SJCRH30 (cell line): ENCODE data around the gene DHX8. TPM values are rescaled to one million over a fixed set of nuclear protein-coding genes. Genes with fewer than 3 reads are reported as not detected.
A peak's percentile ranks its signal among the peaks of the same experiment; 100 is the strongest.
"Not testable (repeated sequence)": the region's sequence is repeated elsewhere in the genome, so short reads cannot be mapped to it uniquely, and the experiment has no call there.

Source experiments
- DNase-seq, 2 experiments: peaks; one replicate each; pipeline ENCODE4 v3.0.0-alpha.2; 2015 to 2020
- H3K27ac ChIP-seq: fragments of 250-450 bp; sonication (Bioruptor Pico); 2 replicates; pipeline ENCODE4 v1.5.1; 2020; ENCODE audit warnings: mild to moderate bottlenecking, moderate library complexity
- H3K27me3 ChIP-seq: fragments of 250-450 bp; sonication (Bioruptor Pico); 2 replicates; pipeline ENCODE4 v1.5.1; 2020; ENCODE audit warnings: mild to moderate bottlenecking, moderate library complexity
- H3K36me3 ChIP-seq: fragments of 250-450 bp; sonication (Bioruptor Pico); 2 replicates; pipeline ENCODE4 v1.5.1; 2020; ENCODE audit warnings: mild to moderate bottlenecking, moderate library complexity
- H3K4me1 ChIP-seq: fragments of 250-450 bp; sonication (Bioruptor Pico); 2 replicates; pipeline ENCODE4 v1.5.1; 2020; ENCODE audit warnings: mild to moderate bottlenecking, moderate library complexity
- H3K4me3 ChIP-seq: fragments of 250-450 bp; sonication (Bioruptor Pico); 2 replicates; pipeline ENCODE4 v1.5.1; 2020; ENCODE audit warnings: mild to moderate bottlenecking, moderate library complexity
- H3K9me3 ChIP-seq: fragments of 250-450 bp; sonication (Bioruptor Pico); replicated peaks from 2 replicates; pipeline ENCODE4 v1.5.1; 2020; ENCODE audit warnings: mild to moderate bottlenecking, moderate library complexity
- total RNA-seq: library from RNA; depleted of rRNA; stranded (reverse); fragments of >200 nt; shearing (Covaris generic); gene quantifications from 2 replicates; pipeline ENCODE4 v1.2.3, GENCODE V29; 2014

DHX8 gene
- total RNA-seq, 1 experiment from 2014 or later = 54.3 TPM

DNA sequence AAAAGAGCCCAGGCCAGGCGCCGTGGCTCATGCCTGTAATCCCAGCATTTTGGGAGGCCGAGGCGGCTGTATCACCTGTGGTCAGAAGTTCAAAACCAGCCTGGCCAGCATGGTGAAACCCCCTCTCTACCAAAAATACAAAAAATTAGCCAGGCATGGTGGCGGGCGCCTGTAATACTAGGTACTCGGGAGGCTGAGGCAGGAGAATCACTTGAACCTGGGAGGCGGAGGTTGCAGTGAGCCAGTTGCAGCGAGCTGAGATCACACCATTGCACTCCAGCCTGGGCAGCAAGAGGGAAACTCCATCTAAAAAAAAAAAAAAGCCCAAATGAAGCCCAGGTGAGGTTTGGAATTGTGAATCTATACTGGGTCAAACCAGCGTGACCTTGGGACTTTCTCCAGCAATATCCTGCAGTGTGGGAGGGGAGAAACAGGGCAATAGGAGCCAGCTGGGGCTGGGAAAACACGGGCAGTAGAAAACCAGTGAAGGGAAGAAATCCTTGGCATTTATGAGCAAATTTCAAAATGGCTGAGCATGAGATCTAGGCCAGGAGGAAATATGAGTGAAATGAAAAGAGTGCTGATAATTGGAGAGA lies 8.2 kb upstream of the DHX8 start:
- Histone ChIP-seq H3K4me3 (no peak overlapping the region), H3K27me3 (no peaks in the 10 kb centered on the region)

DNA sequence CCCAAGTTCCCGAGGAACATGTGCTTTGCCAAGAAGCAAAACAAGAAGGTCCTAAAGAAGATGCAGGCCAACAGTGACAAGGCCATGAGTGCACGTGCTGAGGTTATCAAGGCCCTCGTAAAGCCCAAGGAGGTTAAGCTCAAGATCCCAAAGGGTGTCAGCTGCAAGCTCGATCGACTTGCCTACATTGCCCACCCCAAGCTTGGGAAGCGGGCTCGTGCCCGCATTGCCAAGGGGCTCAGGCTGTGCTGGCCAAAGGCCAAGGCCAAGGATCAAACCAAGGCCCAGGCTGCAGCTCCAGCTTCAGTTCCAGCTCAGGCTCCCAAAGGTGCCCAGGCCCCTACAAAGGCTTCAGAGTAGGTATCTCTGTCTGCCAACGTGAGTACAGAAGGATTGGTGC lies 7.5 kb upstream of the DHX8 start:
- not testable (repeated sequence) for DNase-seq, H3K4me3 ChIP-seq

More for the DNA sequence above, 8.2 kb upstream of the DHX8 start:
- H3K4me1 ChIP-seq = no peaks in the 10 kb centered on the region
- no peaks in the 10 kb centered on the region for H3K9me3 ChIP-seq
- H3K36me3 ChIP-seq = no peaks in the 10 kb centered on the region
- H3K27ac ChIP-seq = no peak overlapping the region
- DNase-seq = no peak

DNA sequence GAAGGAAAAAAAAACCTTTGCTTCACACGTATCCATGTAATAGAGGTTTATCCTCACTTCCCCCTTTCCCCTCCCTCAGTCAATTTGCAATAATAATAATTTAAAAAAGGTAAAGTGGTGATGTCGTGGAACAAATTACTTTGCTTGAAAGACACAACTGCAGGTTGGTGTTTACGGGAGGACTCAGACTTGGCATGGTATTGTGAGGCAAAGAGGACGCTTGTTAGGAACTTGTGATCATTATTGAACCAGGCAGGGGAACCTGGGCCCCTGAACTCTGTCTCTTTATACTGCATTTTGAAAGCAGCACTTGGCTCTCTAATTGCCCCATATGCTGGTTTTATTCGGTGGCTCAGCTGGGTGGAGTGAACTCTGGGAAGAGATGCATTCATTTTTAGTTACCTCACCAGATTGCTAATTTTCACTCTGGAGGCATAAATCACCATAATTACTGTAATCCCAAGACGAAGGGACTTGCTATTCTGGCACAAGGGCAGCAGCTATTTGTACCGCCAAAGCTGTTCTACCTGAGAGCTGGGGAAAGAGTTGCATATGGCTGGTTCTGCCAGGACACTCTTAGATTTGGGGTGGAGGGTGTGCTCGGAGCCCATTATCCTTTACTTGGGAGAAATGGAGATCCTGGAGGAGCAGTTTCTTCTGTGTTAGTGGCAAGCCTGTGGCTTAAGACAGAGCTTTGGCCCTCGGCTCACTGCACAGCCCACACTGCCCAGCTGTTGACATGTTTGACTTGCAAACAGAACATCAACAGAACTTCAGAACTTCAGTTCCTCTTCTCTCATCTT lies 5.7 kb upstream of the DHX8 start:
- Histone ChIP-seq H3K9me3 (no peaks in the 10 kb centered on the region), H3K27ac (no peak overlapping the region), H3K27me3 (no peaks in the 10 kb centered on the region), H3K4me3 (no peak overlapping the region), H3K4me1 (no peaks in the 10 kb centered on the region), H3K36me3 (no peaks in the 10 kb centered on the region)
- no peak for DNase-seq

More for the DNA sequence above, 7.5 kb upstream of the DHX8 start:
- H3K36me3 ChIP-seq, H3K4me1 ChIP-seq, H3K27ac ChIP-seq, H3K9me3 ChIP-seq, H3K27me3 ChIP-seq: not testable (repeated sequence)

DNA sequence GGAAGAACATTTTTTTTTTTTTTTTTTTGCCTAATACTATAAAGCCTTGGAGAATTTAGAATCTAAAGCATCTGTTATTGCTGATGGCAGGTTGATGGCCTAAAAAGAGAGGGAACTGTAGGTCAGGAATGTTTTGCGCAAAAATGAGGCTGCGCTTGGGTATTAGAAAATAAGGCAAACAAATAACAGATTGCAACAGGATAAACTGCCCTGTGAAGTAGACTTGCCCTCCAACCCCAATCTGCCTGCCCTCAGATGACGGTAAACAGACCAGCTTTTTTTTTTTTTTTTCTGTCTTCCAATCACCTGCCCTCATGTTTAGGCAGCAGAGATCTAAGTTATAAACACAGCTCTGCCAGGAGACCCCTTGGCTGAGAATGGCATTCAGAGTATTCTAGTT lies 3.8 kb upstream of the DHX8 start:
- Histone ChIP-seq H3K36me3 (no peaks in the 10 kb centered on the region), H3K4me3 (no peak overlapping the region), H3K4me1 (peaks cover 3% of the 10 kb centered on the region), H3K27ac (no peak overlapping the region), H3K27me3 (no peaks in the 10 kb centered on the region), H3K9me3 (no peaks in the 10 kb centered on the region)
- DNase-seq = no peak

DNA sequence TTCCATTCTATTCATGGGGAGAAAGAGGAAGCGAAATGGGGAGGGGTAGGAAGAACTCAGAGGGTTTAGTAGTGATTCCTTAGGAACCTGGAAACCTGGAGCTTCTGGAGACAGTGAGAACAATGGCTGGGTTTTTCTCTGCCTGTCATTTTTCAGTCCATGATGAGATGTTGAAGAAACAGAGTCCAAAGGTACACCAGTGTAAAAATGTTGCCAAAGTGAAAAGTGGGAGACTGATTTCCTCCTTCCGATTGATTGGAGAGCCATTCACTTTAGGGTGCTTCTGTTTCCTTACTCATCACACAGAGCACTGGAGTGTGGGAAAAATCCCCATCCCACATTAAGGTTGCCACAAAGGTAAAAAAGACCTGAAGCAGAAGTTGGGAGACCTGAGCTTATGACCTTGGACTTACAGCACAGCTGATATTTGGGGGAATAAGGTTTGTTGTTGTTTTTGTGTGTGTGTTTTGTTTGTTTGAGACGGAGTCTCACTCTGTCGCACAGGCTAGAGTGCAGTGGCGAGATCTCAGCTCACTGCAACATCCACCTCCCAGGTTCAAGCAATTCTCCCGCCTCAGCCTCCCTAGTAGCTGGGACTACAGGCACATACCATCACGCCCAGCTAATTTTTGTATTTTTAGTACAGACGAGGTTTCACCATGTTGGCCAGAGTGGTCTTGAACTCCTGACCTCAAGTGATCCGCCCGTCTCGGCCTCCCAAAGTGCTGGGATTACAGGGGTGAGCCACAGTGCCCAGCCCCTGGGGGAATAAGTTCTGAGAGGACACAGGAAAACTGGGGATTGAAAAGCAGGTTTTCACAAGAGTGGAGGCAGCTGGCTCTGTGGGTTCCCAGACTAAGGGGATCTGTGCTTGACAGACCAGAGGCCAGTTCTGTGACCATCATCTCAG lies 1.4 kb upstream of the DHX8 start:
- no peaks in the 10 kb centered on the region for H3K9me3 ChIP-seq
- no peaks in the 10 kb centered on the region for H3K27me3 ChIP-seq
- no peaks in the 10 kb centered on the region for H3K36me3 ChIP-seq
- no peak overlapping the region for H3K27ac ChIP-seq
- no peak overlapping the region for H3K4me3 ChIP-seq
- peak in 1 of 2 experiments; percentile 11 for DNase-seq
- H3K4me1 ChIP-seq = peaks cover 6% of the 10 kb centered on the region

DNA sequence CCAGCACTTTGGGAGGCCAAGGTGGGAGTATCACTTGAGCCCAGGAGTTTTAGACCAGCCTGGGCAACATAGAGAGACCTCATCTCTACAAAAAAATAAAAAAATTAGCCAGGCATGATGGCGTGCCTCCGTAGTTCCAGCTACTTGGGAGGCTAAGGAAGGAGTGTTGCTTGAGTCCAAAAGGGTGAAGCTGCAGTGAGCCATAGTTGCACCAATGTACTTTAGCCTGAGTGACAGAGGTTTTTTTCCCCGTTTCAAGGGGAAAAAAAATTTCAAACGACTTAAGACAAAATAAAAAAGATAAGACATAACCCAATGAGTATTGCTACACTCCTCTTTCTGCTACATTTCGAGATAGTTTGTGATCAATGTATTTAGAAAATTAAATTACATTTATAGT lies 6.8 kb downstream of the DHX8 start:
- H3K27ac ChIP-seq = no peak overlapping the region
- H3K36me3 ChIP-seq = peaks cover 42% of the 10 kb centered on the region
- DNase-seq = no peak

DNA sequence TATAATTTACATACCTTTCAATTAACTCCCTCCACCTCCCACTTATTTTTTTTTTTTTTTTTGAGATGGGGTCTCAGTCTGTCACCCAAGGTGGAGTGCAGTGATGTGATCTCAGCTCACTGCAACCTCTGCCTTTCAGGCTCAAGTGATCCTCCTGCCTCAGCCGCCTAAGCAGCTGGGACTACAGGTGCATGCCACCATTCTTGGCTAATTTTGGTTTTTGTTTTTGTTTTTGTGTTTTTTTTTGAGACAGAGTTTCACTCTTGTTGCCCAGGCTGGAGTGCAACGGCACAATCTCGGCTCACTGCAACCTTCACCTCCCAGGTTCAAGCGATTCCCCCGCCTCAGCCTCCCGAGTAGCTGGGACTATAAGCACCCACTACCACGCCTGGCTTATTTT lies 25.7 kb downstream of the DHX8 start:
- H3K9me3 ChIP-seq, H3K4me1 ChIP-seq, DNase-seq, H3K27me3 ChIP-seq, H3K4me3 ChIP-seq, H3K27ac ChIP-seq: not testable (repeated sequence)
- peaks cover 61% of the 10 kb centered on the region for H3K36me3 ChIP-seq

More for the DNA sequence above, 6.8 kb downstream of the DHX8 start:
- H3K4me1 ChIP-seq = no peaks in the 10 kb centered on the region
- H3K9me3 ChIP-seq = no peaks in the 10 kb centered on the region
- H3K4me3 ChIP-seq = no peak overlapping the region
- no peaks in the 10 kb centered on the region for H3K27me3 ChIP-seq

DNA sequence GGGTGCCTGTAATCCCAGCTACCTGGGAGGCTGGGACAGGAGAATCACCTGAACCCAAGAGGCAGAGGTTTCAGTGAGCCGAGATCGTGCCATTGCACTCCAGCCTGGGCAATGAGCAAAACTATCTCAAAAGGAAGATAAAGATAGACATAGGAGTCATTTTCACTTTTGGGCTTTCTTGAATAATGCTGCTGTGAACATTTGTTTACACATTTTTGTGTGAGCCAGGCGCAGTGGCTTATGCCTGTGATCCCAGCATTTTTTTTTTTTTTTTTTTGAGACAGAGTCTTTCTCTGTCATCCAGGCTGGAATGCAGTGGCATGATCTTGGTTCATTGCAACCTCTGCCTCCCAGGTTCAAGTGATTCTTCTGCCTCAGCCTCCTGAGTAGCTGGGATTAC lies 27.4 kb downstream of the DHX8 start:
- not testable (repeated sequence) for H3K4me3 ChIP-seq, H3K27ac ChIP-seq, DNase-seq, H3K4me1 ChIP-seq, H3K9me3 ChIP-seq, H3K27me3 ChIP-seq
- H3K36me3 ChIP-seq = peaks cover 62% of the 10 kb centered on the region

DNA sequence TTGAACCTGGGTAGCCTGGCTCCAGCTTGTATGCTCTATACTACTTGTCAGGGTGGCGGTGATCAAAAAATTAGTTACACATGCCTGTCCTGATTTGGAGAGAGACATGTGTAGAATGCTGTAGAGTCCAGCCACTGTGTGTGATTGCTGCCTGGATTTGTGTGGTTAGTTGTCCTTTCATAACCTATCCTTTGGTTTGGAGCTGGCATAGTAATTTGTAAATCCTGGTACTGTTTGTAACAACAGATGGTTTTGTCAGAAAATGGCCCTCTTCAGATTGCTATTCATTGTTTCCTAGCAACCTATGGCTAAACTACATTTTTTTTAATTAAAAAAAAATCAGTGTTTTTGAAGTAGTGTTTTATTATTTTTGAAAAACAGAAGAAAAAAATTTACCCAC lies 31.9 kb downstream of the DHX8 start:
- DNase-seq = peak in 1 of 2 experiments; percentile 29
- H3K27ac ChIP-seq = peak overlapping the region; percentile 16
- H3K4me1 ChIP-seq = no peaks in the 10 kb centered on the region
- no peaks in the 10 kb centered on the region for H3K9me3 ChIP-seq
- H3K27me3 ChIP-seq = no peaks in the 10 kb centered on the region
- H3K4me3 ChIP-seq = no peak overlapping the region
- H3K36me3 ChIP-seq = peaks cover 67% of the 10 kb centered on the region

DNA sequence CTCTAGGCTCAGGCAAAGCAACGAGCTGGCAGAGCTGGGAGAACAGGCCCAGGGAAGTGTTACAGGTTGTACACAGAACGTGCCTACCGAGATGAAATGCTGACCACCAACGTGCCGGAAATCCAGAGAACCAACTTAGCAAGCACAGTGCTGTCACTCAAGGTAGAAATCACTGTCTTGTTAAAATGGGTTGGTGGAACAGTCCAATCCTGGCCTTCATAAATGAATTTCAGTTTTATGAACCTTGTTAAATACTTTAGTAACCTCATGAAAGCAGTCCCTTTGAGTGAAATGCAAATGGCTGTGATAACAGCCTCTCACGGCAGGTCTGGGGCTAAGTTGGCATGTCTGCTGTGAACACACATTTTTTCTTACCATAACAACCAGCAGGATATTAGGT lies 33.4 kb downstream of the DHX8 start:
- no peak for DNase-seq
- no peaks in the 10 kb centered on the region for H3K9me3 ChIP-seq
- peaks cover 80% of the 10 kb centered on the region for H3K36me3 ChIP-seq
- H3K27ac ChIP-seq = no peak overlapping the region
- H3K27me3 ChIP-seq = no peaks in the 10 kb centered on the region
- no peaks in the 10 kb centered on the region for H3K4me1 ChIP-seq
- H3K4me3 ChIP-seq = no peak overlapping the region

DNA sequence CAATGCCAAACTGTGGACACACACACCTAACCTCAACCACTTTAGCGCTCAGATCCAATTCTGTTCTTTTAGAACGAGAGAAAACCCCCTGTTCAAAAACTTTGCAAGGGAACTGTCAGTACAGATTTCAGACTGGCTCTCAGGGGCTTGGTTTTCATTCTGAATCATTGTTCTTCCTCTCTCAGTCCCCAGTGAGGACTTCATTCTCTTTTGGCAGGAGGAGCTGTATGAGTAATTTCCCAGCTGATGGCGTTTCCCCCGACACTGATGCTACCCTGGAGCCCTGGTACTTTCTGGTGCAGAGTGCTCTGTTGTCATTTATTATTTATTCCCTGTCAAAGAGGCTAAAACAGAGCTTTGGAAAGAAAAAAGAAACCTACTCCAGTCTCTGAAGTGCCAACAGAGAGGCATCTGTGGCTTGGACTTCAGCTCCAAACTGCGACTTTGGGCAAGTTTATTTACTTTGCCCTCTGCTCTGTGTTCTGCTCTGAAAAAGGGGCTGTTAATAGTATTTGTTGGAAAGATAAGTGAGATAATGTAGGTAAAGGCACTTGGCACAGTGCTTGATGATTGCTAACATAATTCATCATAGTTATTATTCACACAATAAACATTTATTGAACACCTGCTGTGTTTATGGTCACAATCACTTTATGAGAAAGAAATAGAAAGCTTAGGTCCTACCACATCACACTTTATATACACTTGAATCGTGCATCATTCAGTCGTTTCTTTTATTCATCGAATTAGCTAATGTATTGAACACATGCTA lies 34.0 kb downstream of the DHX8 start:
- H3K27me3 ChIP-seq = no peaks in the 10 kb centered on the region
- DNase-seq = no peak
- no peak overlapping the region for H3K27ac ChIP-seq
- H3K4me3 ChIP-seq = no peak overlapping the region
- H3K36me3 ChIP-seq = peaks cover 79% of the 10 kb centered on the region
- no peaks in the 10 kb centered on the region for H3K4me1 ChIP-seq
- H3K9me3 ChIP-seq = no peaks in the 10 kb centered on the region

DNA sequence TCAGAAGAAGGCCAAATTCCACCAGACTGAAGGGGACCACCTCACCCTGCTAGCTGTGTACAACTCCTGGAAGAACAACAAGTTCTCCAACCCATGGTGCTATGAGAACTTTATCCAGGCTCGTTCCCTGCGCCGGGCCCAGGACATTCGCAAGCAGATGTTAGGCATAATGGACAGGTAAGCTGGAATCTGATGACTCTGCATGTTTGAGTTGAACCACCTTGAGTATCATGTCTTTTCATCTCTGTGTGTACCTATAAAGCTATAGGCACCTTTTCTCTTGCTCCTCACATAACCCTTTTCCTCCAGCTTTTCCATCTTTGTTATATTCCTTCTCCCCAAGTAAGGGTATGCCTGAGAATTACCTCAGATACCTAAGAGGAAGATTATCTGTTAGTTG lies 37.6 kb downstream of the DHX8 start:
- Histone ChIP-seq H3K9me3 (no peaks in the 10 kb centered on the region), H3K4me1 (no peaks in the 10 kb centered on the region; the same call in 1 of the 2 replicates), H3K27me3 (no peaks in the 10 kb centered on the region), H3K4me3 (no peak overlapping the region), H3K36me3 (peaks cover 68% of the 10 kb centered on the region), H3K27ac (no peak overlapping the region)
- DNase-seq = no peak

DNA sequence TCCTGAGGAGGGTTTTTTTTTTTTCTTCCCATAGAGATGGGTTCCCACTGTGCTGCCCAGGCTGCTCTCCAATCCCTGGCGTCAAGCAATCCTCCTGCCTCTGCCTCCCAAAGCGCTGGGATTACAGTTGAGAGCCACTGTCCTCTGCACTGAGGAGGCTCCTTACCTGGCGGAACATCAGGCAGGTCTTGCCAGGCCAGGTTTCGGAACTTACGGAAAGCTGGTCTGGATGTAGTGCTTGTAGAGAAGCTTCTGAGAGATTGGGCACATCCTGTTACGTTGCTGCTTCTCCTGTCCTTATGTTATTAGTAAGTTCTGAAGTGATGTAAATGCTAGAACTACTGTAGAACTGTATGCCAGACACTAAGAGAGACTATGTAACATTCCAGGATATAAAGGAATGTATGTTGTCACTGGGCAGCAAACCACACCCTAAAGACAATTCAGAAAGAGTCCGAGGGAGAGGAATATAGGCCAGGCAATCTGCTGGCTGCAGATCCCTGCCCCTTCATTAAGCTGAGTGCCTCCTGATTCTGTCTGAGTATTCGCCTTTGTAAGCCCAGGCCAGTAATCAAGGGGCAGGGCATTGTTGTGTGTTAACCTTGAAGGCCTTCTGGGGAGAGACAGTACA lies 41.3 kb downstream of the DHX8 start:
- no peak overlapping the region for H3K4me3 ChIP-seq
- H3K27me3 ChIP-seq = no peaks in the 10 kb centered on the region
- peaks cover 46% of the 10 kb centered on the region for H3K36me3 ChIP-seq
- no peak for DNase-seq
- no peak overlapping the region for H3K27ac ChIP-seq
- H3K4me1 ChIP-seq = peaks cover 11% of the 10 kb centered on the region
- no peaks in the 10 kb centered on the region for H3K9me3 ChIP-seq
